ENCODE data around the gene JAM3. TPM values are rescaled to one million over a fixed set of nuclear protein-coding genes. Genes with fewer than 3 reads are reported as not detected.
A peak's percentile ranks its signal among the peaks of the same experiment; 100 is the strongest.

The JAM3 gene
- total and polyA plus RNA-seq, 9 of the 15 experiments (the other 6 are each of a cell fraction or from before 2014, with no cell fraction given) = 0.22 to 0.76 (median 0.40) TPM

DNA sequence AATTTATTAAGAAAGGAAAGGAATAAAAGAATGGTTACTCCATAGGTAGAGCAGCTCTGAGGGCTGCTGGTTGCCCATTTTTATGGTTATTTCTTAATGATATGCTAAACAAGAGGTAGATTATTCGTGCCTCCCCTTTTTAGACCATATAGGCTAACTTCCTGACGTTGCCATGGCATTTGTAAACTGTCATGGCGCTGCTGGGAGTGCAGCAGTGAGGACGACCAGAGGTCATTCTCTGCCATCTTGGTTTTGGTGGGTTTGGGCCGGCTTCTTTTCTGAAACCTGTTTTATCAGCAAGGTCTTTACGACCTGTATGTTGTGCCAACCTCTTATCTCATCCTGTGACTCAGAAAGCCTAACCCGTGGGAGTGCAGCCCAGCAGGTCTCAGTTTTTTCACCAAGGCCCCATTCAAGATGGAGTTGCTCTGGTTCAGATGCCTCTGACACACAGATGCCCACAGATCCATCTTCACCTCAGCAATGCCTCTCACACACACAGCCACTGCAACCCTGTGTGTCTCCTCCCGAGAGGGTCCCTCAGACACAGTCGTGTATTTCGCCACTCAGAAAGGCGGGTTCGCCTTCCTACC, 16.4 kb upstream of the JAM3 start (continued):
- no peak for TF ChIP-seq THRA (IDR thresholded peaks at IDR 0.05)
- no peak for TF ChIP-seq PHB2 (IDR thresholded peaks at IDR 0.05; ENCODE audit: low read depth)
- TF ChIP-seq MECOM (CRISPR knock-in tag; IDR thresholded peaks at IDR 0.05) = 0 out of 2 replicates have a peak, but pooled peaks have one; percentile 47
- peak; percentile 81 for TF ChIP-seq ZNF766 (CRISPR knock-in tag; conservative IDR thresholded peaks at IDR 0.05)

- H3K9me3 ChIP-seq (replicated peaks; ENCODE audit: control insufficient read depth, insufficient read depth, low read depth, low read length) = no peaks in the 10 kb centered on the region
- in situ Hi-C loops (cut with MboI) = no loop called here
- DNase-seq (ENCODE audit: extremely low read depth in 1 of 4, low spot score in 3 of 4) (no peak), FAIRE-seq (no peak), ATAC-seq (no peak)
- peak overlapping the region; percentile 51 for H2AFZ ChIP-seq (ENCODE audit: low read depth, low read length)
- peaks cover 4 to 32% of the 10 kb centered on the region in 2 experiments; a peak in 4 of 5 replicates for H3K27me3 ChIP-seq (ENCODE audit: control insufficient read depth in 2 of 2, insufficient read depth in 2 of 2, low read length in 2 of 2)
- no peak overlapping the region for H3K4me3 ChIP-seq
- no TSS peak for BruUV-seq (replicated peaks)
- no peak for TF ChIP-seq DACH1 (IDR thresholded peaks at IDR 0.05; ENCODE audit: partially characterized antibody)
- 0 out of 2 replicates have a peak, but pooled peaks have one; percentile 7 for TF ChIP-seq ZNF175 (CRISPR knock-in tag; IDR thresholded peaks at IDR 0.05; ENCODE audit: low read depth)
- TF ChIP-seq ZNF124 (CRISPR knock-in tag; IDR thresholded peaks at IDR 0.05) = no peak
- 0 out of 2 replicates have a peak, but pooled peaks have one; percentile 10 for TF ChIP-seq ZNF766 (CRISPR knock-in tag; conservative IDR thresholded peaks at IDR 0.05)
- TF ChIP-seq KAT2B (IDR thresholded peaks at IDR 0.05; ENCODE audit: low read depth, low read length) = no peak
- TF ChIP-seq MTF1 (CRISPR knock-in tag; IDR thresholded peaks at IDR 0.05; ENCODE audit: borderline replicate concordance) = no peak
- TF ChIP-seq ZNF232 (CRISPR knock-in tag; IDR thresholded peaks at IDR 0.05) = no peak
- TF ChIP-seq RHOXF2B (CRISPR knock-in tag; conservative IDR thresholded peaks at IDR 0.05) = no peak
- TF ChIP-seq, protein P1, sequence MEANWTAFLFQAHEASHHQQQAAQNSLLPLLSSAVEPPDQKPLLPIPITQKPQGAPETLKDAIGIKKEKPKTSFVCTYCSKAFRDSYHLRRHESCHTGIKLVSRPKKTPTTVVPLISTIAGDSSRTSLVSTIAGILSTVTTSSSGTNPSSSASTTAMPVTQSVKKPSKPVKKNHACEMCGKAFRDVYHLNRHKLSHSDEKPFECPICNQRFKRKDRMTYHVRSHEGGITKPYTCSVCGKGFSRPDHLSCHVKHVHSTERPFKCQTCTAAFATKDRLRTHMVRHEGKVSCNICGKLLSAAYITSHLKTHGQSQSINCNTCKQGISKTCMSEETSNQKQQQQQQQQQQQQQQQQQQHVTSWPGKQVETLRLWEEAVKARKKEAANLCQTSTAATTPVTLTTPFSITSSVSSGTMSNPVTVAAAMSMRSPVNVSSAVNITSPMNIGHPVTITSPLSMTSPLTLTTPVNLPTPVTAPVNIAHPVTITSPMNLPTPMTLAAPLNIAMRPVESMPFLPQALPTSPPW (CRISPR knock-in tag; IDR thresholded peaks at IDR 0.05) = peak; percentile 25; the same call in 1 of the 2 replicates
- TF ChIP-seq, protein P2, sequence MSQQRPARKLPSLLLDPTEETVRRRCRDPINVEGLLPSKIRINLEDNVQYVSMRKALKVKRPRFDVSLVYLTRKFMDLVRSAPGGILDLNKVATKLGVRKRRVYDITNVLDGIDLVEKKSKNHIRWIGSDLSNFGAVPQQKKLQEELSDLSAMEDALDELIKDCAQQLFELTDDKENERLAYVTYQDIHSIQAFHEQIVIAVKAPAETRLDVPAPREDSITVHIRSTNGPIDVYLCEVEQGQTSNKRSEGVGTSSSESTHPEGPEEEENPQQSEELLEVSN (IDR thresholded peaks at IDR 0.05; ENCODE audit: borderline replicate concordance in 1 of 2, extremely low read depth in 1 of 2, insufficient read depth in 1 of 2, insufficient read length in 1 of 2, low read depth in 1 of 2, low read length in 1 of 2, poor library complexity in 1 of 2, severe bottlenecking in 1 of 2) = peak in 1 of 2 experiments; percentile 39
- no peak overlapping the region for H3K27ac ChIP-seq (ENCODE audit: extremely low read depth, low read depth, low read length)
- H3K79me2 ChIP-seq (ENCODE audit: control insufficient read depth, insufficient read depth, low read length) = no peaks in the 10 kb centered on the region
- H3K4me1 ChIP-seq (replicated peaks in 1 of 2; ENCODE audit: control insufficient read depth in 2 of 2, insufficient read depth in 2 of 2, low read length in 2 of 2) = peaks cover 0 to 10% of the 10 kb centered on the region in 2 experiments; a peak in 3 of 5 replicates
- intact Hi-C loops (cut with micrococcal nuclease) = loop anchor here (5.0 kb wide), 2 partner anchors 126 to 976 kb away; no protein-coding TSS in a partner anchor
- H4K20me1 ChIP-seq (replicated peaks; ENCODE audit: control insufficient read depth, insufficient read depth, low read length) = peaks cover 3% of the 10 kb centered on the region; the same call in 1 of the 2 replicates
- H3K9ac ChIP-seq (ENCODE audit: insufficient read depth in 1 of 2, low read depth in 2 of 2, low read length in 2 of 2) = no peak overlapping the region
- ChIA-PET POLR2A (interaction anchor here (0.6 to 1.1 kb wide), 2 partner anchors 10 to 114 kb away, joined by 3 to 5 read pairs; no protein-coding TSS in a partner anchor), CTCF (ENCODE audit: low intra/inter-chr PET ratio) (no interaction called here)
- no peaks in the 10 kb centered on the region for H3K36me3 ChIP-seq (ENCODE audit: control insufficient read depth, insufficient read depth, low read length)
- no peaks in the 10 kb centered on the region for H3K9me1 ChIP-seq (ENCODE audit: control insufficient read depth, insufficient read depth, low read length)
- H3K4me2 ChIP-seq (ENCODE audit: insufficient read depth, low read length) = no peak overlapping the region
- 12% methylated on average over 21 of the region's 26 CpGs for WGBS (ENCODE audit: insufficient coverage, low coverage, missing lambda C conversion rate)
These were observed 15.6 kb upstream of the JAM3 start for GRCh38 chr11:134052988-134053945.
